Iris pigment epithelial cell (primary cell): ENCODE measurements around the gene NCAPD2.

Experiments used
- DNase-seq: peaks from one replicate; pipeline ENCODE4 v3.0.0-alpha.2; 2011; ENCODE audit warnings: low read depth

Gene NCAPD2

DNA sequence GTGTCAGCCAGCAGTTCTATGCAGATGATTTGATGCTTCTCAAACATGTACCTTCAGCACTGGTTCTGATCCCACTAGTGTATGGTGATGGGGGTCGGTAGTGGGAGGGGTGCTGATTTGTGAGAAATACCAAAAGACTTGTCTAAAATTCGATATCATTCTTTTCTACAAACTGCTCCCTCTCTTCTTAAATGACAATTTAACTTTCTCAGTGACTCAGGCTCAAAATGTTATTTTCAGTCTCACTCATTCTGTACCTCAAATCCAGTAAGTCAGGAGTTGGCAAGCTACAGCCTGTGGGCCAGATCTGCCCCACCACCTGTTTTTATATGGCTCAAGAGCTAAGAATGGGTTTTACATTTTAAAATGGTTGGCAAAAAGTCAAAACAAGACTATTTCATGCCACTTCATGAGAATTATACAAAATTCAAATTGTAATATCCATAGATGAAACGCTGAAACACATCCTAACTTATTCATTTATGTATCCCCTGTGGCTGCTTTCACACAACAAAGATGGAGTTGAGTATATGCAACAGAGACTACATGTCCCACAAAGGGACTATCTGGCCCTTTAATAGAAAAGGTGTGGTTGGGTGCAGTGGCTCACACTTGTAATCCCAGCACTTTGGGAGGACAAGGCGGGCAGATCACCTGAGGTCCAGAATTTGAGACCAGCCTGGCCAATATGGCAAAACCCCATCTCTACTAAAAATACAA, 80.8 kb downstream of the NCAPD2 start:
- DNase-seq = no peak

DNA sequence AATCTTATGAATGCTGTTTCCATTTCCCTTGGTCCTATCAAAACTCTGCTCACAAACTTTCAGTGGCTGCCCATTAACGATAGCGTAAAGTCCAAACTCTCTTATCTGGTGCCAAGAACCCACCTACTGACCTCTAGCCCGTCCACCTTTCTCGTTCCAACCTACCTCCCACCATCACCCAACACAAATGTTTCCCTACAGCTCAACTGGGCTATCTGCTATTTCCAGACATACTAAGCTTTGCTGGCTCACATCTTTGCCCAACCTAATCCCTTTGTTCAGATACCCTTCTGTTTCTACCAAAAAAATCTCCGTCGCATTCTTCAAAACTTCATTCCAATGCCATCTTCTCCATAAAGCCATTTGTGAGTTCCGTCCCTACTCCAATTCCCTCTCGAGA, 81.7 kb downstream of the NCAPD2 start:
- no peak for DNase-seq
